ENCODE results near the gene ITPRIPL2. TPM values are rescaled to one million over a fixed set of nuclear protein-coding genes. Genes with fewer than 3 reads are reported as not detected.

ITPRIPL2 gene
- total and polyA plus RNA-seq, 10 donors, result 2.2 to 41.5 (median 24.9) TPM

GRCh38 chr16:19145010-19145409 lies 31.2 kb downstream of the ITPRIPL2 start:
- DNase-seq, result no peak
- no peak overlapping the region for H3K27ac ChIP-seq
- no peaks in the 10 kb centered on the region for H3K36me3 ChIP-seq
- no peak overlapping the region for H3K4me3 ChIP-seq
- peaks cover 0 to 12% (median 9%) of the 10 kb centered on the region in 8 donors for H3K9me3 ChIP-seq
- H3K27me3 ChIP-seq (replicated peaks in 1 of 7), result peaks cover 0 to 7% (median 0%) of the 10 kb centered on the region in 7 donors
- TF ChIP-seq POLR2A (IDR thresholded peaks at IDR 0.05) (no peak), POLR2AphosphoS5 (IDR thresholded peaks at IDR 0.05) (no peak), CTCF (IDR thresholded peaks at IDR 0.05 in 8 of 11, conservative IDR thresholded peaks at IDR 0.05 in 3 of 11) (no peak)
- peaks cover 0 to 3% (median 0%) of the 10 kb centered on the region in 6 donors for H3K4me1 ChIP-seq
- 81 to 92% (median 85%) methylated on average over 3 of the region's 3 CpGs for WGBS, 5 donors
- intact Hi-C loops (cut with DNase I; ENCODE audit: low total_unique reads), result no loop called here

GRCh38 chr16:19147126-19147525 lies 33.4 kb downstream of the ITPRIPL2 start:
- intact Hi-C loops (cut with DNase I; ENCODE audit: low total_unique reads), result no loop called here
- Histone ChIP-seq H3K27ac (no peak overlapping the region), H3K36me3 (no peaks in the 10 kb centered on the region), H3K9me3 (peaks cover 0 to 12% (median 9%) of the 10 kb centered on the region in 8 donors), H3K4me3 (no peak overlapping the region), H3K27me3 (replicated peaks in 1 of 7) (peaks cover 0 to 7% (median 0%) of the 10 kb centered on the region in 7 donors), H3K4me1 (no peaks in the 10 kb centered on the region)
- 55 to 75% (median 75%) methylated on average over 4 of the region's 4 CpGs for WGBS, 5 donors
- TF ChIP-seq POLR2AphosphoS5 (IDR thresholded peaks at IDR 0.05) (no peak), CTCF (IDR thresholded peaks at IDR 0.05 in 8 of 11, conservative IDR thresholded peaks at IDR 0.05 in 3 of 11) (no peak), POLR2A (IDR thresholded peaks at IDR 0.05) (no peak)
- DNase-seq, result no peak

GRCh38 chr16:19147627-19148026 lies 33.9 kb downstream of the ITPRIPL2 start:
- Histone ChIP-seq H3K36me3 (no peaks in the 10 kb centered on the region), H3K4me3 (no peak overlapping the region), H3K4me1 (no peaks in the 10 kb centered on the region), H3K9me3 (peaks cover 0 to 12% (median 9%) of the 10 kb centered on the region in 8 donors), H3K27ac (no peak overlapping the region), H3K27me3 (replicated peaks in 1 of 7) (peaks cover 0 to 2% (median 0%) of the 10 kb centered on the region in 7 donors)
- 92 to 99% (median 96%) methylated on average over 4 of the region's 4 CpGs for WGBS, 5 donors
- DNase-seq, result no peak
- no peak for TF ChIP-seq POLR2A (IDR thresholded peaks at IDR 0.05)
- no peak for TF ChIP-seq POLR2AphosphoS5 (IDR thresholded peaks at IDR 0.05)
- TF ChIP-seq CTCF (IDR thresholded peaks at IDR 0.05 in 8 of 11, conservative IDR thresholded peaks at IDR 0.05 in 3 of 11), result no peak
- intact Hi-C loops (cut with DNase I; ENCODE audit: low total_unique reads), result no loop called here

GRCh38 chr16:19148189-19148588 lies 34.4 kb downstream of the ITPRIPL2 start:
- Histone ChIP-seq H3K36me3 (no peaks in the 10 kb centered on the region), H3K4me3 (no peak overlapping the region), H3K27me3 (replicated peaks in 1 of 7) (no peaks in the 10 kb centered on the region), H3K4me1 (no peaks in the 10 kb centered on the region), H3K27ac (no peak overlapping the region), H3K9me3 (peaks cover 0 to 12% (median 9%) of the 10 kb centered on the region in 8 donors)
- 87 to 94% (median 92%) methylated on average over 5 of the region's 5 CpGs for WGBS, 5 donors
- no peak for TF ChIP-seq POLR2AphosphoS5 (IDR thresholded peaks at IDR 0.05)
- TF ChIP-seq CTCF (IDR thresholded peaks at IDR 0.05 in 8 of 11, conservative IDR thresholded peaks at IDR 0.05 in 3 of 11), result no peak
- no peak for TF ChIP-seq POLR2A (IDR thresholded peaks at IDR 0.05)
- DNase-seq, result no peak
- intact Hi-C loops (cut with DNase I; ENCODE audit: low total_unique reads), result no loop called here

Data from spleen (tissue), 11 donors.